ENCODE results near the gene B4GAT1. TPM values are rescaled to one million over a fixed set of nuclear protein-coding genes. Genes with fewer than 3 reads are reported as not detected.
A peak's percentile ranks its signal among the peaks of the same experiment; 100 is the strongest.

The B4GAT1 gene
- total and polyA plus RNA-seq, 2 of the 13 experiments (the other 11 are each of a cell fraction or from before 2014, with no cell fraction given): 40.4 to 109 TPM

DNA sequence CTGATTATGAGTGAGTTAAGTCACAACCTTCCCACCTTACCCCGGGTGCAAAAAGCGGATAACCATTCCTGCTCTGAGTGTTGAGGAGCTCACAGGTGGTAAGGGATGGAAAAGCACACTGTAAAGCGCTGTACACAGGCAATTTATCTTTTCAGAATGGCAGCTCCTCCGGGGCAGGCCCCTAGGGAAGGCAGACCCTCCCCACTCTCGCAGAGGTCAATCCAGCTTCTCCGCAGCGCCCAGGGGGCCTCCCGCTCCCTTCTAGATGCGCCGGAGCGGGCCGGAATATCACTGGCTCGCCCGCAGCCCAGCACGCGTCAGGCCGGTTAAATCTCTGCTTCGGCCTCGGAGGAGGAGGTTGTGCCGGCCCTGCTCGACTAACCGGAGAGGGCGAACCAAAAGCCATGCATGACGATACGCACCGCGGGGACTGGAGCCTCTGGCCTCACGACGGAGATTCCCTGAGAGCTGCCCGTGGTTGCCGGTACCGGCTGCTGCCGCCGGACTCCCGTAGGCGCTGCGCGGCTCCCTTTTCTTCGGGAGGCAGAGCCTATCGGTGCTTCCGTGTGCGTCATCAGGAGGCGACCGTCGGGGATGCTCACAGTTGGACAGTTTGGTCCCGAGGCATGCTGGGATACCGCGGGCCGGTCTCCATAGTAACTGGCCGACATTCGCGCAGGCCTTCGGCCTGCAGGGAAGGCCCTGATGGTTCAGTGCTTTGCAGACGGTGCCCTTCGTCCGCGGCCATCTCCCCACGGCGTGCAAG is 2.7 kb downstream of the B4GAT1 start, which contains the start of gene BRMS1 (continued):
- TF ChIP-seq ZNF441 (CRISPR knock-in tag; IDR thresholded peaks at IDR 0.05; ENCODE audit: borderline replicate concordance) (no peak), HMG20A (CRISPR knock-in tag; IDR thresholded peaks at IDR 0.05; ENCODE audit: borderline replicate concordance) (no peak), SP140L (CRISPR knock-in tag; IDR thresholded peaks at IDR 0.05; ENCODE audit: borderline replicate concordance) (no peak), ZKSCAN1 (IDR thresholded peaks at IDR 0.05; ENCODE audit: low read length) (no peak), BORCS8-MEF2B (CRISPR knock-in tag; IDR thresholded peaks at IDR 0.05) (peak; percentile 89; the same call in 1 of the 2 replicates), PHF8 (CRISPR knock-in tag; IDR thresholded peaks at IDR 0.05) (peak; percentile 90), KLF11 (CRISPR knock-in tag; IDR thresholded peaks at IDR 0.05) (no peak), AHR (CRISPR knock-in tag; IDR thresholded peaks at IDR 0.05) (0 out of 2 replicates have a peak, but pooled peaks have one; percentile 34), SMAD9 (CRISPR knock-in tag; IDR thresholded peaks at IDR 0.05) (no peak), DMAP1 (CRISPR knock-in tag; IDR thresholded peaks at IDR 0.05) (peak; percentile 56; the same call in 1 of the 2 replicates), ZNF777 (CRISPR knock-in tag; IDR thresholded peaks at IDR 0.05) (no peak), ZNF484 (CRISPR knock-in tag; IDR thresholded peaks at IDR 0.05; ENCODE audit: borderline replicate concordance, low read depth) (no peak), NONO (IDR thresholded peaks at IDR 0.05) (no peak), NONO (CRISPR knock-in tag; conservative IDR thresholded peaks at IDR 0.05) (no peak), NBN (conservative IDR thresholded peaks at IDR 0.05) (no peak), TBL1XR1 (IDR thresholded peaks at IDR 0.05; ENCODE audit: borderline replicate concordance, low read length, partially characterized antibody) (no peak), NFYC (CRISPR knock-in tag; IDR thresholded peaks at IDR 0.05) (peak; percentile 89), ZNF883 (CRISPR knock-in tag; IDR thresholded peaks at IDR 0.05; ENCODE audit: not compliant biosample characterization) (no peak), ETS1 (CRISPR knock-in tag; IDR thresholded peaks at IDR 0.05) (no peak), ZNF121 (CRISPR knock-in tag; IDR thresholded peaks at IDR 0.05) (no peak), ZNF546 (CRISPR knock-in tag; conservative IDR thresholded peaks at IDR 0.05) (peak; percentile 69; the same call in 1 of the 2 replicates), ATRX (CRISPR knock-in tag; IDR thresholded peaks at IDR 0.05; ENCODE audit: borderline replicate concordance) (no peak), THYN1 (CRISPR knock-in tag; IDR thresholded peaks at IDR 0.05; ENCODE audit: borderline replicate concordance, low read depth) (no peak), NKX3-1 (CRISPR knock-in tag; IDR thresholded peaks at IDR 0.05) (no peak; the same call in 1 of the 2 replicates), NAIF1 (CRISPR knock-in tag; IDR thresholded peaks at IDR 0.05; ENCODE audit: borderline replicate concordance) (0 out of 2 replicates have a peak, but pooled peaks have one; percentile 71)
- TF ChIP-seq, protein P1, sequence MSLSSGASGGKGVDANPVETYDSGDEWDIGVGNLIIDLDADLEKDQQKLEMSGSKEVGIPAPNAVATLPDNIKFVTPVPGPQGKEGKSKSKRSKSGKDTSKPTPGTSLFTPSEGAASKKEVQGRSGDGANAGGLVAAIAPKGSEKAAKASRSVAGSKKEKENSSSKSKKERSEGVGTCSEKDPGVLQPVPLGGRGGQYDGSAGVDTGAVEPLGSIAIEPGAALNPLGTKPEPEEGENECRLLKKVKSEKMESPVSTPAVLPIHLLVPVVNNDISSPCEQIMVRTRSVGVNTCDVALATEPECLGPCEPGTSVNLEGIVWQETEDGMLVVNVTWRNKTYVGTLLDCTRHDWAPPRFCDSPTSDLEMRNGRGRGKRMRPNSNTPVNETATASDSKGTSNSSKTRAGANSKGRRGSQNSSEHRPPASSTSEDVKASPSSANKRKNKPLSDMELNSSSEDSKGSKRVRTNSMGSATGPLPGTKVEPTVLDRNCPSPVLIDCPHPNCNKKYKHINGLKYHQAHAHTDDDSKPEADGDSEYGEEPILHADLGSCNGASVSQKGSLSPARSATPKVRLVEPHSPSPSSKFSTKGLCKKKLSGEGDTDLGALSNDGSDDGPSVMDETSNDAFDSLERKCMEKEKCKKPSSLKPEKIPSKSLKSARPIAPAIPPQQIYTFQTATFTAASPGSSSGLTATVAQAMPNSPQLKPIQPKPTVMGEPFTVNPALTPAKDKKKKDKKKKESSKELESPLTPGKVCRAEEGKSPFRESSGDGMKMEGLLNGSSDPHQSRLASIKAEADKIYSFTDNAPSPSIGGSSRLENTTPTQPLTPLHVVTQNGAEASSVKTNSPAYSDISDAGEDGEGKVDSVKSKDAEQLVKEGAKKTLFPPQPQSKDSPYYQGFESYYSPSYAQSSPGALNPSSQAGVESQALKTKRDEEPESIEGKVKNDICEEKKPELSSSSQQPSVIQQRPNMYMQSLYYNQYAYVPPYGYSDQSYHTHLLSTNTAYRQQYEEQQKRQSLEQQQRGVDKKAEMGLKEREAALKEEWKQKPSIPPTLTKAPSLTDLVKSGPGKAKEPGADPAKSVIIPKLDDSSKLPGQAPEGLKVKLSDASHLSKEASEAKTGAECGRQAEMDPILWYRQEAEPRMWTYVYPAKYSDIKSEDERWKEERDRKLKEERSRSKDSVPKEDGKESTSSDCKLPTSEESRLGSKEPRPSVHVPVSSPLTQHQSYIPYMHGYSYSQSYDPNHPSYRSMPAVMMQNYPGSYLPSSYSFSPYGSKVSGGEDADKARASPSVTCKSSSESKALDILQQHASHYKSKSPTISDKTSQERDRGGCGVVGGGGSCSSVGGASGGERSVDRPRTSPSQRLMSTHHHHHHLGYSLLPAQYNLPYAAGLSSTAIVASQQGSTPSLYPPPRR (CRISPR knock-in tag; IDR thresholded peaks at IDR 0.05; ENCODE audit: borderline replicate concordance): peak; percentile 47; the same call in 1 of the 2 replicates
